Ishikawa (cell line): Measurements from ENCODE around the gene BCO1.

Experiments
- CEBPB ChIP-seq: IDR thresholded peaks from 2 replicates; pipeline ENCODE4 v1.6.1; 2012
- CREB1 ChIP-seq: IDR thresholded peaks from 2 replicates; pipeline ENCODE4 v1.6.1; 2012; ENCODE audit warnings: low read depth
- EP300 ChIP-seq: IDR thresholded peaks from 2 replicates; pipeline ENCODE4 v1.6.1; 2012; ENCODE audit warnings: borderline replicate concordance
- FOXM1 ChIP-seq: IDR thresholded peaks from 2 replicates; pipeline ENCODE4 v1.6.1; 2012; ENCODE audit warnings: low read depth, borderline replicate concordance
- RAD21 ChIP-seq: IDR thresholded peaks from 2 replicates; pipeline ENCODE4 v1.6.1; 2012; ENCODE audit warnings: low read depth
- TAF1 ChIP-seq: IDR thresholded peaks from 2 replicates; pipeline ENCODE4 v1.6.1; 2012; ENCODE audit warnings: low read depth, mild to moderate bottlenecking
- TCF12 ChIP-seq: IDR thresholded peaks from 2 replicates; pipeline ENCODE4 v1.6.1; 2012; ENCODE audit warnings: low read depth
- YY1 ChIP-seq: IDR thresholded peaks from 2 replicates; pipeline ENCODE4 v1.6.1; 2012; ENCODE audit warnings: low read depth

- TF ChIP-seq CREB1 (no peak), EP300 (no peak), TAF1 (no peak), CEBPB (no peak), FOXM1 (no peak), RAD21 (no peak), YY1 (no peak), TCF12 (no peak)
Observed at GRCh38 chr16:81207076-81207475, 31.4 kb upstream of the BCO1 start.
